GM12875 (cell line): ENCODE measurements around the gene CTR9.
"Not testable (repeated sequence)": the region's sequence is repeated elsewhere in the genome, so short reads cannot be mapped to it uniquely, and the experiment has no call there.

Source experiments
- H3K4me3 ChIP-seq: one replicate; pipeline ENCODE4 v1.5.1; 2011; ENCODE audit warnings: low read depth, low read length, control low read depth
- CTCF ChIP-seq: IDR thresholded peaks from 2 replicates; pipeline ENCODE4 v1.5.1; 2011; ENCODE audit warnings: low read depth, mild to moderate bottlenecking, control low read depth, inconsistent platforms, low read length, moderate library complexity, borderline replicate concordance; ENCODE audit not compliant: insufficient read depth

The CTR9 gene

GRCh38 chr11:10813945-10814344 lies 62.9 kb downstream of the CTR9 start:
- no peak for TF ChIP-seq CTCF
- H3K4me3 ChIP-seq = no peak overlapping the region

GRCh38 chr11:10818594-10818993 lies 67.5 kb downstream of the CTR9 start:
- no peak overlapping the region for H3K4me3 ChIP-seq
- no peak for TF ChIP-seq CTCF

- H3K4me3 ChIP-seq = not testable (repeated sequence)
Observed at GRCh38 chr11:10822491-10822890, 71.4 kb downstream of the CTR9 start.

GRCh38 chr11:10823152-10823579 lies 72.1 kb downstream of the CTR9 start:
- TF ChIP-seq CTCF = no peak

GRCh38 chr11:10824888-10825287 lies 73.8 kb downstream of the CTR9 start:
- no peak for TF ChIP-seq CTCF
- no peak overlapping the region for H3K4me3 ChIP-seq

More at GRCh38 chr11:10823152-10823579, 72.1 kb downstream of the CTR9 start:
- no peak overlapping the region for H3K4me3 ChIP-seq

GRCh38 chr11:10828402-10828801 lies 77.4 kb downstream of the CTR9 start:
- no peak for TF ChIP-seq CTCF
- no peak overlapping the region for H3K4me3 ChIP-seq

GRCh38 chr11:10829139-10829538 lies 78.1 kb downstream of the CTR9 start:
- H3K4me3 ChIP-seq = no peak overlapping the region
- TF ChIP-seq CTCF = no peak
